NCI-H2081 treated with DMSO at 0.1 percent for 48 hours (cell line): ENCODE results near the gene FXR2.

ENCODE experiments used
- DNase-seq: peaks from one replicate; lab custom pipeline; 2025; lab: John Stamatoyannopoulos, UW

Gene FXR2

GRCh38 chr17:7550344-7550743 lies 64.4 kb downstream of the FXR2 start:
- no peak for DNase-seq

DNA sequence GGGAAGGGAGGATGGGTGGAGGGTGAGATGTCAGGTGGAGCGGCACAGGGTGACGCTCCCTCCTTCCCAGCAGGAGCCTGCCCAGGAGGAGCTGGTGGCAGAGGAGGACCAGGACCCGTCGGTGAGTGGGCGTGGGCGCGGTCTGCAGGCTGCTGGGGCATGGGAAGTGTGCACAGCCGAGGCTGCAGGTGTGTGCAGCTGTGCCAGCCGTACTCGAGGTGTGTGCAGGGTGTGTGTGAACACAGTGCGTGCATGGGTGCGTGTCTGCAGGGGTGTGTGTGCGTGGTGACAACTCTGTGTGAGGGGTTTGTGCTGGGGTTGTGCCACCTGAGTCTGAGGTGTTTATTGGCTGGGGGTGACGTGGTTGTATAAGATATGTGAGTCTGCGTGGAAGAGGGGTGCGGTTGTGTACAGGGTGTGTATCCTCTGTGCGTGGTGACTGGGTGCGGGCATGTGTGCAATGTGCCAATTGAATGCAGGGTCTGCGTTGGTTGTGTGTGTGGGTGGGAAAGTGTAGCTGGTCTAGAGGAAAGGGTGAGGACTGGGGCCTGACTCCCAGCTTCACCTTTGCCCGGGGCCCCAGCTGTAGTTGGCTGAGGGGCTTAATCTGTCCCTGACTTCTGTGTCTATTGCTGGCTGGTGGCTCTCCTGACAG lies 65.2 kb downstream of the FXR2 start:
- no peak for DNase-seq

GRCh38 chr17:7548585-7549400 lies 65.9 kb downstream of the FXR2 start, which contains the start of gene TNFSF12:
Gene TNFSF12 (plus strand): TSS chr17:7549058. CDS start chr17:7549154, 96 bp downstream.
- DNase-seq = no peak

DNA sequence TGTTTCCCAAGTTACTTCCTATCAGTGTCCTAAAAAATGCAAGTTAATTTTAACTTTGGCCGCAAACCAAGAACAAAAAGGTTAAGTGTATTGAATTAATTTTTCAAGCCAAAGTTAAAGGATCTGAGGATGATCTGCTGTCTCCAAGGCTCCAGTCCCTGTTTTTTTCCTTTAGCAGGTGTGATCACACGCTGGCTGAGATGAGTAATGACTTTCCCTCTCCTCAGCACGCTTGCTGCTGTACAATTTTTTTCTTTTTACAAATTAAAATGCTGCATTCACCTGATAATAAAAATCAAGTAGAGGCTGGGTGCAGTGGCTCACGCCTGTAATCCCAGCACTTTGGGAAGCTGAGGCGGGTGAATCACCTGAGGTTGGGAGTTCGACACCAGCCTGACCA lies 69.8 kb downstream of the FXR2 start:
- DNase-seq = no peak
